Loucy (cell line): ENCODE data around the gene RDH12.

Experiments
- H2AFZ ChIP-seq: fragments of 200-600 bp; sonication (generic); 2 replicates; pipeline ENCODE4 v1.6.0; 2016; ENCODE audit warnings: antibody characterized with exemption, mild to moderate bottlenecking, low read length, moderate library complexity
- H3F3A ChIP-seq: fragments of 200-600 bp; 2 replicates; pipeline ENCODE4 v1.6.0; 2016; ENCODE audit warnings: antibody characterized with exemption, low read depth, mild to moderate bottlenecking
- H3K27me3 ChIP-seq: fragments of 200-600 bp; sonication (generic); 2 replicates; pipeline ENCODE4 v1.6.1; 2014; ENCODE audit warnings: low read length, mild to moderate bottlenecking; ENCODE audit not compliant: insufficient read depth, poor library complexity, severe bottlenecking
- H3K36me3 ChIP-seq: fragments of 200-600 bp; sonication (generic); 2 replicates; pipeline ENCODE4 v1.6.1; 2016; ENCODE audit warnings: low read length; ENCODE audit not compliant: insufficient read depth
- H3K4me1 ChIP-seq: fragments of 200-600 bp; sonication (generic); 2 replicates; pipeline ENCODE4 v1.5.1; 2014; ENCODE audit warnings: low read length, mild to moderate bottlenecking; ENCODE audit not compliant: insufficient read depth, poor library complexity, severe bottlenecking
- H3K4me2 ChIP-seq: fragments of 200-600 bp; sonication (generic); 2 replicates; pipeline ENCODE4 v1.6.0; 2014; ENCODE audit warnings: antibody characterized with exemption, low read length, low read depth, mild to moderate bottlenecking; ENCODE audit not compliant: poor library complexity, severe bottlenecking
- H3K4me3 ChIP-seq: fragments of 200-600 bp; sonication (generic); 2 replicates; pipeline ENCODE4 v1.5.1; 2014; ENCODE audit warnings: low read length, mild to moderate bottlenecking, mixed read lengths; ENCODE audit not compliant: poor library complexity, severe bottlenecking
- H3K79me2 ChIP-seq: fragments of 200-600 bp; sonication (generic); 2 replicates; pipeline ENCODE4 v1.6.1; 2014; ENCODE audit warnings: low read length; ENCODE audit not compliant: insufficient read depth
- H3K9ac ChIP-seq: fragments of 200-600 bp; sonication (generic); 2 replicates; pipeline ENCODE4 v1.6.0; 2014; ENCODE audit warnings: mild to moderate bottlenecking, low read depth, low read length, moderate library complexity; ENCODE audit not compliant: poor library complexity, severe bottlenecking
- H3K9me2 ChIP-seq: fragments of 200-600 bp; sonication (generic); replicated peaks from 2 replicates; pipeline ENCODE4 v1.6.1; 2016; ENCODE audit warnings: low read depth, low read length, mixed read lengths
- H3K9me3 ChIP-seq: fragments of 200-600 bp; sonication (generic); 2 replicates; pipeline ENCODE4 v1.6.1; 2014; ENCODE audit warnings: mild to moderate bottlenecking, antibody characterized with exemption, low read length, low read depth; ENCODE audit not compliant: insufficient read depth
- H4K20me1 ChIP-seq: fragments of 200-600 bp; sonication (generic); 2 replicates; pipeline ENCODE4 v1.6.0; 2014; ENCODE audit warnings: antibody characterized with exemption, low read length, mild to moderate bottlenecking; ENCODE audit not compliant: insufficient read depth, poor library complexity, severe bottlenecking
- EZH2phosphoT487 ChIP-seq: fragments of 200-600 bp; IDR thresholded peaks from 2 replicates; pipeline ENCODE4 v1.6.1; 2018; ENCODE audit warnings: antibody characterized with exemption, mild to moderate bottlenecking, moderate library complexity, borderline replicate concordance
- TF ChIP-seq, protein P1 (sequence below): fragments of 200-600 bp; sonication (generic); conservative IDR thresholded peaks from 2 replicates; pipeline ENCODE4 v1.5.1; 2014; ENCODE audit warnings: mild to moderate bottlenecking, antibody characterized with exemption, low read length

RDH12 gene

DNA sequence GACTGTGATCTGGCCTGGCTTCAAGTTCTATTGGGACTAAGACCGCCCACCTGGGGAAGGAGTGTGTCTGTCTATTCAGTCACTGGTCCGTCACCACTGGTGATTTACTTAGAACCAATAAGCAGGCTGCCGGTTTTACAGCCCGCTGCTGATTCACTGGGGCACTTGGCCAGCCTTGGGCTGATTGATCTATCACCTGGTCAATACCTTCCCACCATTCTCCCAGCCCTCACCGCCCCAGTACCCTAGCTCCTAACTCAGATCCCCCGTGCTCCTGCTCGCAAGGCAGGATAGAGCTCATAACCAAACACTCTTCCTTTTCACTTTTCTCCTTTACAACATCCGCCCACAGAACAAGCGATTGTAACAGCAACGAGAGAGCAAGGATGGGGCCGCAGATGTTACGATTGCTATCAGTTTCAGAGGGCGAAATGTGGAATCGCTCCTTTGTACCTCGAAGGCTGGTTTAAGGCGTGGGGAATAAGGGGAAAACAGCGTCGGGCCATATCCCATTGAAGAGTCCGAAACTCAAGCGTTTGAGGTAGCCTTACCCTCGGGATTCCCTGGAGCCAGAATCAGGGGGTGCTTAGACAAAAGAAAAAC lies 6.8 kb upstream of the RDH12 start:
- peak overlapping the region; percentile 91 for H3K9ac ChIP-seq
- no peaks in the 10 kb centered on the region for H3K27me3 ChIP-seq
- H3K4me1 ChIP-seq, result peaks cover 30% of the 10 kb centered on the region
- peak overlapping the region; percentile 51 for H3K4me2 ChIP-seq
- peak overlapping the region; percentile 80 for H3K4me3 ChIP-seq
- TF ChIP-seq, protein P1, sequence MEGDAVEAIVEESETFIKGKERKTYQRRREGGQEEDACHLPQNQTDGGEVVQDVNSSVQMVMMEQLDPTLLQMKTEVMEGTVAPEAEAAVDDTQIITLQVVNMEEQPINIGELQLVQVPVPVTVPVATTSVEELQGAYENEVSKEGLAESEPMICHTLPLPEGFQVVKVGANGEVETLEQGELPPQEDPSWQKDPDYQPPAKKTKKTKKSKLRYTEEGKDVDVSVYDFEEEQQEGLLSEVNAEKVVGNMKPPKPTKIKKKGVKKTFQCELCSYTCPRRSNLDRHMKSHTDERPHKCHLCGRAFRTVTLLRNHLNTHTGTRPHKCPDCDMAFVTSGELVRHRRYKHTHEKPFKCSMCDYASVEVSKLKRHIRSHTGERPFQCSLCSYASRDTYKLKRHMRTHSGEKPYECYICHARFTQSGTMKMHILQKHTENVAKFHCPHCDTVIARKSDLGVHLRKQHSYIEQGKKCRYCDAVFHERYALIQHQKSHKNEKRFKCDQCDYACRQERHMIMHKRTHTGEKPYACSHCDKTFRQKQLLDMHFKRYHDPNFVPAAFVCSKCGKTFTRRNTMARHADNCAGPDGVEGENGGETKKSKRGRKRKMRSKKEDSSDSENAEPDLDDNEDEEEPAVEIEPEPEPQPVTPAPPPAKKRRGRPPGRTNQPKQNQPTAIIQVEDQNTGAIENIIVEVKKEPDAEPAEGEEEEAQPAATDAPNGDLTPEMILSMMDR, result no peak
- no peak for TF ChIP-seq EZH2phosphoT487
- H3F3A ChIP-seq, result no peaks in the 10 kb centered on the region
- H3K36me3 ChIP-seq, result peaks cover 26% of the 10 kb centered on the region; the same call in 1 of the 2 replicates
- H3K79me2 ChIP-seq, result peaks cover 57% of the 10 kb centered on the region
- peaks cover 39% of the 10 kb centered on the region for H4K20me1 ChIP-seq
- H3K9me3 ChIP-seq, result no peaks in the 10 kb centered on the region
- peak overlapping the region; percentile 87 for H2AFZ ChIP-seq
- H3K9me2 ChIP-seq, result no peaks in the 10 kb centered on the region

DNA sequence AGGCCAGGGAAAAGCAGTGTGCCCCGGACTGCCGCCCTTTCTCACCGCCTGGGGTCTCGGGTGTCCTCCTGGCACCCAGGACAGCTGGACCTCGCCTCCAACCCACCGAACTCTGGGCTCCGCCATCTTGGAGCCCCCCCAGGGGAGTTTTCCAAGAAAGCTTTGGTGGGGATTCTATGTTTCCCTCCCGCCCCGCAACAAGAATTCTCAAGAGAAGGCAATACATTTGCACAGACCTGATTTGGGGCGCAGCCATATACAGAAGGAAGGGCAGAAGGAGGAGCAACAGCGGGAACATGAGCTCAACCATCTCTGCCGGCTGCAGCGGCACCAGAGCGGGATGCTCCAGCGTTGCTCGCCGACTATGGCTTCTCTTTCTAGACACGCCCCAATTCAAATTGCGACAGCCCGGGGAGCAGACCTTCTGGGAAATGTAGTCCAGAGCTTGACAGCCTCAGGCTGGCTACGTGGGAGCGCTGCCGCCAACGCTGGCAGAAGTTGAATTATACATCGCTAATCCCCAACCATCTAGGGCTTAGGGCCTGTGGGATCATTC lies 6.2 kb upstream of the RDH12 start, which contains the start of gene RDH11:
TSS of gene RDH11 (minus strand) at position 371 of the 556 bp plus-strand sequence. CDS start at position 310, 61 bp downstream.
- Histone ChIP-seq H2AFZ (peak within 1 kb of the TSS; percentile 87), H3K9ac (peak within 1 kb of the TSS; percentile 91), H3K36me3 (peaks cover 20% of the 10 kb centered on the region; the same call in 1 of the 2 replicates), H3K4me2 (peak within 1 kb of the TSS; percentile 51), H3K79me2 (peaks cover 51% of the 10 kb centered on the region), H3K4me3 (peak within 1 kb of the TSS; percentile 80), H3K27me3 (no peaks in the 10 kb centered on the region), H3K4me1 (peaks cover 30% of the 10 kb centered on the region), H3F3A (no peaks in the 10 kb centered on the region), H4K20me1 (peaks cover 35% of the 10 kb centered on the region), H3K9me2 (no peaks in the 10 kb centered on the region), H3K9me3 (no peaks in the 10 kb centered on the region)
- TF ChIP-seq, protein P1, result no peak
- no peak for TF ChIP-seq EZH2phosphoT487

GRCh38 chr14:67697006-67697405 lies 4.7 kb upstream of the RDH12 start:
- Histone ChIP-seq H3K4me1 (peaks cover 20% of the 10 kb centered on the region), H3K9ac (no peak overlapping the region), H3F3A (no peaks in the 10 kb centered on the region), H3K27me3 (no peaks in the 10 kb centered on the region), H3K9me3 (no peaks in the 10 kb centered on the region), H2AFZ (no peak overlapping the region), H3K36me3 (peaks cover 6% of the 10 kb centered on the region; the same call in 1 of the 2 replicates), H3K4me3 (no peak overlapping the region), H3K4me2 (no peak overlapping the region), H3K79me2 (peaks cover 36% of the 10 kb centered on the region), H3K9me2 (no peaks in the 10 kb centered on the region), H4K20me1 (peaks cover 23% of the 10 kb centered on the region)
- no peak for TF ChIP-seq EZH2phosphoT487
- TF ChIP-seq, protein P1, result no peak
